ENCODE measurements around the gene LXN. TPM values are rescaled to one million over a fixed set of nuclear protein-coding genes. Genes with fewer than 3 reads are reported as not detected.
"Not testable (repeated sequence)": the region's sequence is repeated elsewhere in the genome, so short reads cannot be mapped to it uniquely, and the experiment has no call there.

LXN gene, protein sequence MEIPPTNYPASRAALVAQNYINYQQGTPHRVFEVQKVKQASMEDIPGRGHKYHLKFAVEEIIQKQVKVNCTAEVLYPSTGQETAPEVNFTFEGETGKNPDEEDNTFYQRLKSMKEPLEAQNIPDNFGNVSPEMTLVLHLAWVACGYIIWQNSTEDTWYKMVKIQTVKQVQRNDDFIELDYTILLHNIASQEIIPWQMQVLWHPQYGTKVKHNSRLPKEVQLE
- 10 to 100 TPM; 11.0 to 51.2 (median 22.7) TPM for polyA plus RNA-seq

DNA sequence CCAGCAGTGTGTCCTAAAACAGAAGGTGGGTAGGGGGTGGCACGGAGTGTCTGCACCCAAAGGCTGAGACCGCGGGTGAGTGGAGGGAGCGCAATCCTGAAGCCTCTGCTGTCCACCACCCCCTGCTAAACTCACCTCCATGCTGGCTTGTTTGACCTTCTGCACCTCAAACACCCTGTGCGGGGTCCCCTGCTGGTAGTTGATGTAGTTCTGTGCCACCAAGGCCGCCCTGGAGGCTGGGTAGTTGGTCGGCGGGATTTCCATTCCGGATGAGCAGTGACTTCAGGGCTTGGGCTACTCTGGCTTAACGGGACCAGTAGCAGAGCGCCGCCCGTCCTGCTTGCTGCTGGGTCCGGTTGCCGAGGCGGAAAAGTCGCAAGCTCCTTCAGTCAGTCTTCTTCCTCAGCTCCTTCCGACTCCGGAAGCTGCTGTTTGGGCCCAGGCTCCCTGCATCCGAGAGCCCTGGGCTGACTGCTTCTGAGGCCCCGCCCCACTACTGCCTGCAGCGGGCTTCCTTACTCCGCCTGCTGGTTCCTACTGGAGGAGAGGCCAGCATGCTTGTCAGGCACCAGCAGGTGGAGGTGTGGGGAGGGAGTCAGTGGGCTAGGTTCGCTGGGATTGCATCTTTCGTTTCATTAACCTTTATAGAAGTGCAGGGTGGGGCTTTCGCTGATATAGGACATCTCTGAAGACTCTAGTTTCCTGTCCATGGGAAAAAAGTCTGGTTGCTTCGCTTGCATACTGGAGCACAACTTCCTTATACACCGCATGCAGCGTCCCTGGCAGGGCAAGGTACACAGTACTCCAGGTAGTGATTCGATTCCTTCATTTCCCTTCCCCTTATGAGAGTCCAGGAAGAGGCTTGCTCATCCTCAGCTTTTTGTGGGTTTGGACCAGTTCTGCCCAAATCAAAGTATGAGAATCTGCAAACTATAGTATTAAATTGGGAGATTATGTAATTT, at the start of gene LXN:
Gene LXN, minus strand, starts transcription at position 434 of the 962 bp plus-strand sequence. Its CDS starts 170 bp downstream, at position 264.
- no peak within 1 kb of the TSS for H3K27ac ChIP-seq (ENCODE audit: low read depth, low read length)
- WGBS, 3 donors = 3 to 8% (median 7%) methylated on average over 30 of the region's 30 CpGs

DNA sequence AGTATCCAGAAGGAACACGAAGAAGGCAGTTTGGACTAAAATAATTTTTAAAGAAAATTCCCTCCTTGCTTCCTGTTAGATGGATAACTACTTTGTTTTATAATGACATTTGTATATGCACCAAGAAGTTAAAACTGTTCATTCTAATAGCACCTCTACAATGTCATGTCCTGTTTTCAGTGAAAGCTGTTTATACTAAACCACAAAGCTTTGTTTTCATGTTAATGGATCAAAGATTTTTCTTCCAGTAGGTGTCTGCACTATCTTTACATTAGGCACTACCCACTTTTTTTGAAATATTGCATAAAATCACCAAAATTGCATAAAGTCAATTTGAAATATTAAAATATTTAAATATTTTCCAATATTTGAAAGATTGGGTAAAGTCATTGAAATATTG, 49.7 kb upstream of the LXN start:
- H3K27ac ChIP-seq (ENCODE audit: low read depth, low read length) = no peak overlapping the region

GRCh38 chr3:158718490-158719170, 46.2 kb upstream of the LXN start:
- WGBS, 3 donors = 69 to 90% (median 73%) methylated on average over 5 of the region's 5 CpGs
- H3K27ac ChIP-seq (ENCODE audit: low read depth, low read length) = no peak overlapping the region

More for the DNA sequence above, 49.7 kb upstream of the LXN start:
- WGBS, 3 donors = 73 to 95% (median 86%) methylated on average over 1 of the region's 1 CpG

DNA sequence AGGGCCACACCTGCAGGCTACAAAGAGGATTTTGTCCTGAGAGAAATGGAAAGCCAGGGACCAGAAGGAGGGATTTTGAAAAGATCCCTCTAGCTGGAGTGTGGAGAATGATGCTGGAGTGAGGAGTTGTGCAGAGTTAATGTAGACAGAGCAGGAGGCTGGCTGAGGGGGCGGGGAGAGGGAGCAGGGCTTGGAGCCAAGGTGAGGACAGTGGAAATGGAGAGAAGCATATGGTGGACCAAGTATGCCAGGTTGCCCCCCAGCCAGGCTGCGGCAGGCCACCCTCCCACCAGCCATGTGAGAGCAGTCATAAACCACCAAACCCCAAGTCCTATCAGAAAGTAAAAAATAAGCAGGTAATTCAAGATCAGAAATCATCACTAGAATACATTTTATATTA, 45.1 kb upstream of the LXN start:
- 87 to 100% (median 97%) methylated on average over 2 of the region's 2 CpGs for WGBS, 3 donors
- H3K27ac ChIP-seq (ENCODE audit: low read depth, low read length) = no peak overlapping the region

GRCh38 chr3:158713094-158713499, 40.6 kb upstream of the LXN start:
- WGBS, 3 donors = 44 to 88% (median 58%) methylated on average over 9 of the region's 9 CpGs
- no peak overlapping the region for H3K27ac ChIP-seq (ENCODE audit: low read depth, low read length)

- 63 to 90% (median 86%) methylated on average over 1 of the region's 1 CpG for WGBS, 3 donors
Observed at GRCh38 chr3:158712443-158712842, 40.0 kb upstream of the LXN start.

DNA sequence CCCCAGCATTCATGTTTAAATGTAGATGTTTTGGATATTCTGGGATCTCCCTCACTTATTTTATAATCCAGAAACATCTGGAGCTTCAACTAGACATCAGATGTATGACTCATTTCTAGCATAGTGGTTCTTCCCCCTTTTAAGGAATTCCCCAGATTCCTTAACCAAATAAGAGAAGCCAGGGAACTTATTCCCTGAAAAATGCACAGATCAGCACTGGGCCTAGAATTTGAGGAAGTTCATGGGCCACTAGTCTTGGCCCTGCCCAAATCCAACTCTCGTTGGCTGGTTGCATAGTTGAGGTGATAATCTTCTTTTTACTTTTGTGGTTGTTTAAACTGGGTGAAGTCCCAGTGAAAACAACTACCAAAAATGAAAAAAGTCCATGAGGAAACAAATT, 39.4 kb upstream of the LXN start:
- 26 to 76% (median 35%) methylated on average over 1 of the region's 1 CpG for WGBS, 3 donors
- no peak overlapping the region for H3K27ac ChIP-seq (ENCODE audit: low read depth, low read length)

More at GRCh38 chr3:158712443-158712842, 40.0 kb upstream of the LXN start:
- no peak overlapping the region for H3K27ac ChIP-seq (ENCODE audit: low read depth, low read length)

- 74 to 82% (median 82%) methylated on average over 4 of the region's 4 CpGs for WGBS, 3 donors
- no peak overlapping the region for H3K27ac ChIP-seq (ENCODE audit: low read depth, low read length)
Observed at GRCh38 chr3:158710601-158711000, 38.2 kb upstream of the LXN start.

DNA sequence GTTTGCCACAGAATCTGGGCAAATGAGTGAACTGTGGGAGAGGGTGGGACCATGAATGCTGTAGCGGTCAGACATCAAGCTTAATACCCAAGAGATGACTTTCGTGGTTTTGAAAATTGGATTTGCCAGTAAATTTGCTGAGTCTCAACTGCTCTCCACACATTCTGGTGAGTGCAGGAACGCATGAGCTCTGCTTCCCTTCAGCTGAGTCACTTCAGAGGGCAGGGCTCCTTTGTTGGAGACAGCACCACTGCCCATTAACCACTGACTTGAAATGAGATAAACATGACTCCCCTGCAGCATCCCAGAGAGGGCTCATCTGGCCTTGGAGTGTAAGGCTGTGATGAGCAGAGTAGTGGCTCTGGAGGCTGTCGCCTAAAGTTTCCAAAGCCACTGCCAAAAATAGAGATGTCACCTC, 37.2 kb upstream of the LXN start:
- 52 to 85% (median 57%) methylated on average over 4 of the region's 4 CpGs for WGBS, 3 donors
- H3K27ac ChIP-seq (ENCODE audit: low read depth, low read length) = no peak overlapping the region

- H3K27ac ChIP-seq (ENCODE audit: low read depth, low read length) = no peak overlapping the region
Observed at GRCh38 chr3:158703566-158703965, 31.1 kb upstream of the LXN start.

GRCh38 chr3:158702815-158703481, 30.5 kb upstream of the LXN start:
- WGBS, 3 donors = 69 to 81% (median 71%) methylated on average over 4 of the region's 4 CpGs
- H3K27ac ChIP-seq (ENCODE audit: low read depth, low read length) = no peak overlapping the region

More at GRCh38 chr3:158703566-158703965, 31.1 kb upstream of the LXN start:
- WGBS, 3 donors = 88 to 100% (median 98%) methylated on average over 1 of the region's 1 CpG

GRCh38 chr3:158701420-158702065, 29.1 kb upstream of the LXN start:
- no peak overlapping the region for H3K27ac ChIP-seq (ENCODE audit: low read depth, low read length)
- WGBS, 3 donors = 58 to 95% (median 70%) methylated on average over 4 of the region's 4 CpGs

DNA sequence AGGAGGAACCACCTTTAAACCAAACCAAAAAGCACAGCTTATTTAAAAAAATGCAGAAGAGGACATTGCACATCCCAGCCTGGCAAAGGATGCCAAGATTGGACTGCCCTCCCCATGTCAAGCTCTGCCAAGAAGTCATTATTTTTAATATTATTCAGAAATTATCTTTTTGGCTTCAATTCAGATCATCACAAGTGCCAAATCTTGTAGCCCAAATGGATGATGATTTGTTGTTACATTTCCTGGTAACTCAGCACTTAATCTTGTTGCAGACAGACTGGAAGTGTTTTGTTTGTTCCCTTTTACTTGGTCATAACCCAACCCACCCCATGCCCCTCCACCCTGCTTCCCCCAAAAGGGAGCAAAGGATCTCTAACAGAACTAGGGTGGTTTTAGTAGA, 28.1 kb upstream of the LXN start:
- H3K27ac ChIP-seq (ENCODE audit: low read depth, low read length) = no peak overlapping the region

DNA sequence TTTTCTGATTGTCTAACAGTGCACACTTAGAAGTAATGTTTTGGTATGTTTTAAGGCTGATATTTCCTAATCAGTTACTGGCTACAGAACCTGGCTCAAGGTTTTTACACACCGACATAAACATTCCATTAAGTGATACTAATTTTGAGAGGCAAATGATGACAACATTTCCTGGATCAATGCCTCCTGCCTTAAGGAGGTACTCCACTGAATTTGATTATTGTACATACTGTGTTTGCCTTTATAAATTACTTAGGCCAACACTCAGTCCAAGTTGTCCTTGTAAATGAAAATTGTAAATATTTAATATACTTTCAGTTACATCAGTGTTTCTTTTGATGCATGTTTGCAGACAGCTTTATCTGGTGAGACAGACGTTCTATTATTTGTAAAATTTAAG, 24.2 kb upstream of the LXN start:
- no peak overlapping the region for H3K27ac ChIP-seq (ENCODE audit: low read depth, low read length)
- 27 to 60% (median 58%) methylated on average over 2 of the region's 2 CpGs for WGBS, 3 donors

DNA sequence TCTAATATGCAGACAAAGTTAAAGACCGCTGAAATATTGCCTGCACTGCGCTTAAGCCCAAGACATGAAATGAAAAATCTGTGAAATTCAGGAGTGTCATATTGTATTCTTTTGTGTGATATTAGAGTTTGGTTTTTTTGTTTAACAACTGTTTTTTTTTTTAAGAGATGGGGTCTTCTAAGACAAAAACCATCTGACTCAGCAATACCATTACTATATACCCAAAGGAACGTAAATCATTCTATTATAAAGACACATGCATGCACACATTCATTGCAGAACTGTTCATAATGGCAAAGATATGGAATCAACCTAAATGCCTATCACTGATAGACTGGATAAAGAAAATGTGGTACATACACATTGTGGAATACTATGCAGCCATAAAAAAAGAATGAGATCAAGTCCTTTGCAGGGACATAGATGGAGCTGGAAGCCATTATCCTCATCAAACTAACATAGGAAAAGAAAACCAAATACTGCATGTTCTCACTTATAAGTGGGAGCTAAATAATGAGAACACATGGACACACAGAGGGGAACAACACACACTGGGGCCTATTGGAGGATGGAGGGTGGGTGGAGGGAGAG, 21.5 kb upstream of the LXN start:
- WGBS, 3 donors = 85 to 100% (median 95%) methylated on average over 3 of the region's 3 CpGs

GRCh38 chr3:158685159-158685558, 12.7 kb upstream of the LXN start:
- WGBS, 3 donors = 74 to 92% (median 89%) methylated on average over 2 of the region's 2 CpGs
- no peak overlapping the region for H3K27ac ChIP-seq (ENCODE audit: low read depth, low read length)

More for the DNA sequence above, 21.5 kb upstream of the LXN start:
- H3K27ac ChIP-seq (ENCODE audit: low read depth, low read length) = not testable (repeated sequence)

- H3K27ac ChIP-seq (ENCODE audit: low read depth, low read length) = no peak overlapping the region
- WGBS, 3 donors = 82 to 96% (median 95%) methylated on average over 5 of the region's 5 CpGs
Observed at GRCh38 chr3:158683230-158683962, 10.9 kb upstream of the LXN start.

Measured in adipose tissue (tissue), 3 donors.